ENCODE data around the gene IGSF5. TPM values are rescaled to one million over a fixed set of nuclear protein-coding genes. Genes with fewer than 3 reads are reported as not detected.
A peak's percentile ranks its signal among the peaks of the same experiment; 100 is the strongest.

IGSF5 gene
- total RNA-seq, 1 experiment from 2014 or later: not detected

DNA sequence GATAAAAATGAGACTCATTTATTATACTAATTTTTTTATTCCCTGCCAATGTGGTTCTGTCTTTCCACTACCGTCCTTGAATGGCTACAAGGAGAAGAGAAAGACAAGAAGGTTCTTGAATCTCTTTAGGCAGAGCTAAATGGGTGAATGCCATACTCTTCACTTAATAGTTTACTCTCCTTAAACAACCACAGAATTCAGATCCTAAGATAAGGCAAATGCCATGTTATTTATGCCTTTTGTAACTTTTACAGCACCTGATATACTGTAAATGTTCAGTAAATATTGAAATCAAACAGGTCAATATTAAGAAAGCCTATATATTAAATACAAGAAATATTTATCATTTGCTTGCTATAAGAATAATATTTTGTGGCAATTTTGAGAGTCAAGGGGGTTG lies 58.4 kb downstream of the IGSF5 start:
- Histone ChIP-seq H3K27ac (no peak overlapping the region), H3F3A (ENCODE audit: insufficient read depth, low read depth) (no peaks in the 10 kb centered on the region), H2AFZ (no peak overlapping the region), H3K4me3 (no peak overlapping the region), H3K27me3 (ENCODE audit: insufficient read depth, low read depth) (peaks cover 13% of the 10 kb centered on the region; the same call in 1 of the 2 replicates), H3K4me1 (replicated peaks; ENCODE audit: insufficient read depth) (no peaks in the 10 kb centered on the region), H3K36me3 (ENCODE audit: low read depth) (no peaks in the 10 kb centered on the region), H3K9me3 (ENCODE audit: insufficient read depth, low read depth) (no peaks in the 10 kb centered on the region), H3K9me2 (ENCODE audit: insufficient read depth) (no peaks in the 10 kb centered on the region), H3K79me2 (ENCODE audit: low read depth) (no peaks in the 10 kb centered on the region), H4K20me1 (ENCODE audit: insufficient read depth) (no peaks in the 10 kb centered on the region), H3K4me2 (no peak overlapping the region)
- TF ChIP-seq, protein P1, sequence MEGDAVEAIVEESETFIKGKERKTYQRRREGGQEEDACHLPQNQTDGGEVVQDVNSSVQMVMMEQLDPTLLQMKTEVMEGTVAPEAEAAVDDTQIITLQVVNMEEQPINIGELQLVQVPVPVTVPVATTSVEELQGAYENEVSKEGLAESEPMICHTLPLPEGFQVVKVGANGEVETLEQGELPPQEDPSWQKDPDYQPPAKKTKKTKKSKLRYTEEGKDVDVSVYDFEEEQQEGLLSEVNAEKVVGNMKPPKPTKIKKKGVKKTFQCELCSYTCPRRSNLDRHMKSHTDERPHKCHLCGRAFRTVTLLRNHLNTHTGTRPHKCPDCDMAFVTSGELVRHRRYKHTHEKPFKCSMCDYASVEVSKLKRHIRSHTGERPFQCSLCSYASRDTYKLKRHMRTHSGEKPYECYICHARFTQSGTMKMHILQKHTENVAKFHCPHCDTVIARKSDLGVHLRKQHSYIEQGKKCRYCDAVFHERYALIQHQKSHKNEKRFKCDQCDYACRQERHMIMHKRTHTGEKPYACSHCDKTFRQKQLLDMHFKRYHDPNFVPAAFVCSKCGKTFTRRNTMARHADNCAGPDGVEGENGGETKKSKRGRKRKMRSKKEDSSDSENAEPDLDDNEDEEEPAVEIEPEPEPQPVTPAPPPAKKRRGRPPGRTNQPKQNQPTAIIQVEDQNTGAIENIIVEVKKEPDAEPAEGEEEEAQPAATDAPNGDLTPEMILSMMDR (conservative IDR thresholded peaks at IDR 0.05): no peak
- no peak for TF ChIP-seq EZH2 (IDR thresholded peaks at IDR 0.05; ENCODE audit: low read depth)
- no TSS peak for BruUV-seq (replicated peaks)
- DNase-seq: no peak
- POLR2A ChIA-PET (ENCODE audit: unreplicated experiment): no interaction called here
- intact Hi-C loops (cut with micrococcal nuclease; ENCODE audit: unreplicated experiment): no loop called here
- CTCF ChIA-PET: no interaction called here

DNA sequence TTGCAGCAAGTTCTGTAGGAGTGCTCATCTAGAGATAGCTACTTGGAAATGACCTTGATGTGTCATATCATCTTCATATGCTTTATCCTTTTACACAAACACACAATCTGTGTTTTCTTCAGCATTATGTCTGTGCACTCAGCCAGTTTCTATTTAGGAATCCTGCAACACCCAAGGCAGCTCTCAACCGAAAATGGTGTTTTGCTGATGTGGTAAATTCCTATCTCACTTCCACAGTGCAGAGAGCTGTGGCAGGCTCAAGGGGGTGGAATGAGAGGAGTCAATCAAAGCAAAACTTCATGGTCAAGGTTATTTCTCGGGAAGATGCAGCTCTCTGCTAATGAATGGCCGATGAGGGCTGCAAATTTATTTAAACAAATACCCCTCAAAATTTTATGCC lies 59.3 kb downstream of the IGSF5 start:
- no TSS peak for BruUV-seq (replicated peaks)
- CTCF ChIA-PET: no interaction called here
- no peaks in the 10 kb centered on the region for H3F3A ChIP-seq (ENCODE audit: insufficient read depth, low read depth)

DNA sequence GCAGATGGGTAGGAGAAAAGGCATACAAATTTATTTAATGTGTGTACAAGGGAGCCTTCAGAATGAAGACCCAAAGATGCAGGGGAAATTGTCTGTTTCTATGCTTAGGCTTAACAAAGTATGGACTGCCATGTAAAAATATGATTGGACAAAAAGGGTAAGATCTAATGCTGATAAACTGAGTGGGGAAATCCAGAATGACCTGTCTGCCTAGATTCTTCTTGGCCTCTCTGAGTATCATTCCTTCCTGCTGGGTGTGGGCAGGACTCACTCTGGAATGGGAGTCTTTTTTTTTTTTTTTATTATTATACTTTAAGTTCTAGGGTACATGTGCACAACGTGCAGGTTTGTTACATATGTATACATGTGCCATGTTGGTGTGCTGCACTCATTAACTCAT lies 61.0 kb downstream of the IGSF5 start:
- DNase-seq: peak in 1 of 2 experiments; percentile 63
- H3K4me2 ChIP-seq: no peak overlapping the region
- no peaks in the 10 kb centered on the region for H3F3A ChIP-seq (ENCODE audit: insufficient read depth, low read depth)
- TF ChIP-seq, protein P1 (conservative IDR thresholded peaks at IDR 0.05): no peak
- no peak for TF ChIP-seq EZH2 (IDR thresholded peaks at IDR 0.05; ENCODE audit: low read depth)
- peaks cover 6% of the 10 kb centered on the region; the same call in 1 of the 2 replicates for H3K27me3 ChIP-seq (ENCODE audit: insufficient read depth, low read depth)
- no TSS peak for BruUV-seq (replicated peaks)
- no peaks in the 10 kb centered on the region for H3K9me2 ChIP-seq (ENCODE audit: insufficient read depth)
- H2AFZ ChIP-seq: no peak overlapping the region
- H3K36me3 ChIP-seq (ENCODE audit: low read depth): no peaks in the 10 kb centered on the region
- no peaks in the 10 kb centered on the region for H3K9me3 ChIP-seq (ENCODE audit: insufficient read depth, low read depth)
- no peak overlapping the region for H3K4me3 ChIP-seq
- POLR2A ChIA-PET (ENCODE audit: unreplicated experiment): no interaction called here
- CTCF ChIA-PET: no interaction called here
- H4K20me1 ChIP-seq (ENCODE audit: insufficient read depth): no peaks in the 10 kb centered on the region
- intact Hi-C loops (cut with micrococcal nuclease; ENCODE audit: unreplicated experiment): no loop called here
- no peaks in the 10 kb centered on the region for H3K4me1 ChIP-seq (replicated peaks; ENCODE audit: insufficient read depth)
- H3K79me2 ChIP-seq (ENCODE audit: low read depth): no peaks in the 10 kb centered on the region
- H3K27ac ChIP-seq: no peak overlapping the region

More for the DNA sequence above, 59.3 kb downstream of the IGSF5 start:
- DNase-seq: no peak
- Histone ChIP-seq H3K9me2 (ENCODE audit: insufficient read depth) (no peaks in the 10 kb centered on the region), H3K27me3 (ENCODE audit: insufficient read depth, low read depth) (peaks cover 6% of the 10 kb centered on the region; the same call in 1 of the 2 replicates), H3K36me3 (ENCODE audit: low read depth) (no peaks in the 10 kb centered on the region), H3K9me3 (ENCODE audit: insufficient read depth, low read depth) (no peaks in the 10 kb centered on the region), H3K4me3 (no peak overlapping the region), H2AFZ (no peak overlapping the region), H3K27ac (no peak overlapping the region), H3K4me1 (replicated peaks; ENCODE audit: insufficient read depth) (no peaks in the 10 kb centered on the region), H4K20me1 (ENCODE audit: insufficient read depth) (no peaks in the 10 kb centered on the region), H3K79me2 (ENCODE audit: low read depth) (no peaks in the 10 kb centered on the region), H3K4me2 (no peak overlapping the region)
- POLR2A ChIA-PET (ENCODE audit: unreplicated experiment): no interaction called here
- intact Hi-C loops (cut with micrococcal nuclease; ENCODE audit: unreplicated experiment): no loop called here
- TF ChIP-seq EZH2 (IDR thresholded peaks at IDR 0.05; ENCODE audit: low read depth): no peak
- TF ChIP-seq, protein P1 (conservative IDR thresholded peaks at IDR 0.05): no peak
